GM18861 (cell line): ENCODE results near the gene SEM1.
A peak's percentile ranks its signal among the peaks of the same experiment; 100 is the strongest.
"Not testable (repeated sequence)": the region's sequence is repeated elsewhere in the genome, so short reads cannot be mapped to it uniquely, and the experiment has no call there.

Experiments used
- ATAC-seq: cut with Tn5 transposase; IDR thresholded peaks from one replicate; pipeline ENCODE4 v1.9.1; 2021; ENCODE audit not compliant: unreplicated experiment

SEM1 gene

GRCh38 chr7:96707901-96708774 is 1.5 kb downstream of the SEM1 start:
- no peak for ATAC-seq

GRCh38 chr7:96701258-96701657 is 8.4 kb downstream of the SEM1 start:
- ATAC-seq, result no peak

- no peak for ATAC-seq
These were observed 9.1 kb downstream of the SEM1 start for GRCh38 chr7:96700516-96700915.

- no peak for ATAC-seq
These were observed 10.3 kb downstream of the SEM1 start for GRCh38 chr7:96699219-96699871.

- ATAC-seq, result not testable (repeated sequence)
These were observed 11.2 kb downstream of the SEM1 start for GRCh38 chr7:96698449-96698848.

- ATAC-seq, result no peak
These were observed 11.8 kb downstream of the SEM1 start for GRCh38 chr7:96697822-96698221.

- ATAC-seq, result no peak
These were observed 14.1 kb downstream of the SEM1 start for GRCh38 chr7:96695581-96695980.

- no peak for ATAC-seq
These were observed 15.6 kb downstream of the SEM1 start for GRCh38 chr7:96694082-96694481.

GRCh38 chr7:96691702-96692101 is 17.9 kb downstream of the SEM1 start:
- no peak for ATAC-seq

GRCh38 chr7:96689414-96689813 is 20.2 kb downstream of the SEM1 start:
- no peak for ATAC-seq

- ATAC-seq, result peak; percentile 57
These were observed 23.3 kb downstream of the SEM1 start for GRCh38 chr7:96686305-96686704.

GRCh38 chr7:96685755-96686154 is 23.9 kb downstream of the SEM1 start:
- ATAC-seq, result peak; percentile 47

GRCh38 chr7:96685353-96685752 is 24.3 kb downstream of the SEM1 start:
- peak; percentile 81 for ATAC-seq

- no peak for ATAC-seq
These were observed 29.8 kb downstream of the SEM1 start for GRCh38 chr7:96679886-96680285.

GRCh38 chr7:96676919-96677318 is 32.7 kb downstream of the SEM1 start:
- no peak for ATAC-seq

- ATAC-seq, result no peak
These were observed 34.1 kb downstream of the SEM1 start for GRCh38 chr7:96675548-96675947.

- no peak for ATAC-seq
These were observed 35.1 kb downstream of the SEM1 start for GRCh38 chr7:96674565-96674964.

- no peak for ATAC-seq
These were observed 37.8 kb downstream of the SEM1 start for GRCh38 chr7:96671854-96672253.

GRCh38 chr7:96670338-96671289 is 39.0 kb downstream of the SEM1 start:
- no peak for ATAC-seq

- ATAC-seq, result no peak
These were observed 39.8 kb downstream of the SEM1 start for GRCh38 chr7:96669812-96670211.

- ATAC-seq, result no peak
These were observed 42.6 kb downstream of the SEM1 start for GRCh38 chr7:96667026-96667425.
